ENCODE measurements around the gene CKB. TPM values are rescaled to one million over a fixed set of nuclear protein-coding genes. Genes with fewer than 3 reads are reported as not detected.

Gene CKB
- total RNA-seq, 1 donor from 2014 or later, result 8.6 TPM

GRCh38 chr14:103563226-103563620 lies 40.6 kb upstream of the CKB start:
- ChIA-PET POLR2A (no interaction called here), CTCF (no interaction called here)
- Mint-ChIP-seq H3K36me3 (ENCODE audit: low read depth) (peaks cover 35% of the 10 kb centered on the region), H3K27me3 (no peaks in the 10 kb centered on the region), H3K27ac (peak overlapping the region; percentile 60), H3K4me1 (peaks cover 56% of the 10 kb centered on the region), H3K9me3 (no peaks in the 10 kb centered on the region), H3K4me3 (peak overlapping the region; percentile 89)
- TF ChIP-seq CTCF (IDR thresholded peaks at IDR 0.05), result no peak
- ATAC-seq (ENCODE audit: low read depth), result no peak
- DNase-seq, result no peak
- intact Hi-C loops (cut with micrococcal nuclease), result loop anchor here (2.0 to 10.0 kb wide), 3 partner anchors 66 to 282 kb away; partner anchors contain the start of genes KLC1, MARK3 and PPP1R13B

- intact Hi-C loops (cut with micrococcal nuclease), result loop anchor here (1.0 to 10.0 kb wide), 6 partner anchors 35 to 282 kb away; partner anchors contain the start of genes EIF5, KLC1, MARK3 and PPP1R13B
- peaks cover 52% of the 10 kb centered on the region for H3K4me1 Mint-ChIP-seq
- no peaks in the 10 kb centered on the region for H3K9me3 Mint-ChIP-seq
- peak; percentile 79 for ATAC-seq (ENCODE audit: low read depth)
- POLR2A ChIA-PET, result interaction anchor here (0.7 to 2.1 kb wide), 8 partner anchors 33 to 228 kb away, joined by 3 to 15 read pairs (median 4); partner anchors contain the start of genes EIF5 and KLC1
- H3K36me3 Mint-ChIP-seq (ENCODE audit: low read depth), result peaks cover 40% of the 10 kb centered on the region
- CTCF ChIA-PET, result interaction anchor here (0.6 to 1.1 kb wide), 2 partner anchors 9 to 868 kb away, joined by 3 to 4 read pairs; no protein-coding TSS in a partner anchor
- no peak for TF ChIP-seq CTCF (IDR thresholded peaks at IDR 0.05)
- no peaks in the 10 kb centered on the region for H3K27me3 Mint-ChIP-seq
- H3K4me3 Mint-ChIP-seq, result peak within 1 kb of the TSS; percentile 89
- H3K27ac Mint-ChIP-seq, result peak within 1 kb of the TSS; percentile 79
- peak; percentile 89 for DNase-seq
Observed at GRCh38 chr14:103562429-103563225, 40.0 kb upstream of the CKB start, which contains the start of the genes BAG5 and COA8. Gene BAG5, minus strand, starts transcription at chr14:103562657. Its CDS starts 1,493 bp downstream, at chr14:103561164. Gene COA8, plus strand, starts transcription at chr14:103562960. Its CDS starts 42 bp downstream, at chr14:103563002.

- ChIA-PET POLR2A (interaction anchor here (0.7 to 2.1 kb wide), 8 partner anchors 32 to 228 kb away, joined by 3 to 15 read pairs (median 4); partner anchors contain the start of genes EIF5 and KLC1), CTCF (interaction anchor here (0.6 to 1.6 kb wide), 3 partner anchors 9 to 867 kb away, joined by 3 to 7 read pairs (median 4); no protein-coding TSS in a partner anchor)
- intact Hi-C loops (cut with micrococcal nuclease), result loop anchor here (1.0 to 10.0 kb wide), 6 partner anchors 35 to 283 kb away; partner anchors contain the start of genes EIF5, KLC1, MARK3 and PPP1R13B
- peak overlapping the region; percentile 79 for H3K27ac Mint-ChIP-seq
- no peaks in the 10 kb centered on the region for H3K27me3 Mint-ChIP-seq
- no peaks in the 10 kb centered on the region for H3K9me3 Mint-ChIP-seq
- no peak for TF ChIP-seq CTCF (IDR thresholded peaks at IDR 0.05)
- peaks cover 46% of the 10 kb centered on the region for H3K36me3 Mint-ChIP-seq (ENCODE audit: low read depth)
- H3K4me3 Mint-ChIP-seq, result peak overlapping the region; percentile 88
- H3K4me1 Mint-ChIP-seq, result peaks cover 53% of the 10 kb centered on the region
- DNase-seq, result no peak
- no peak for ATAC-seq (ENCODE audit: low read depth)
Observed at GRCh38 chr14:103562179-103562428, 39.5 kb upstream of the CKB start.

- Mint-ChIP-seq H3K4me3 (peak overlapping the region; percentile 88), H3K27ac (peak overlapping the region; percentile 79), H3K4me1 (peaks cover 55% of the 10 kb centered on the region), H3K9me3 (no peaks in the 10 kb centered on the region), H3K36me3 (ENCODE audit: low read depth) (peaks cover 47% of the 10 kb centered on the region), H3K27me3 (no peaks in the 10 kb centered on the region)
- peak; percentile 23 for ATAC-seq (ENCODE audit: low read depth)
- intact Hi-C loops (cut with micrococcal nuclease), result loop anchor here (1.0 to 10.0 kb wide), 6 partner anchors 34 to 283 kb away; partner anchors contain the start of genes EIF5, KLC1, MARK3 and PPP1R13B
- TF ChIP-seq CTCF (IDR thresholded peaks at IDR 0.05), result no peak
- ChIA-PET POLR2A (interaction anchor here (0.7 to 2.1 kb wide), 8 partner anchors 32 to 227 kb away, joined by 3 to 15 read pairs (median 4); partner anchors contain the start of genes EIF5 and KLC1), CTCF (interaction anchor here (0.6 to 1.6 kb wide), 3 partner anchors 10 to 867 kb away, joined by 3 to 7 read pairs (median 4); no protein-coding TSS in a partner anchor)
- no peak for DNase-seq
Observed at GRCh38 chr14:103561381-103562178, 39.0 kb upstream of the CKB start.
